Suprapubic skin (tissue), 4 donors: ENCODE data around the gene GSG1L. TPM values are rescaled to one million over a fixed set of nuclear protein-coding genes. Genes with fewer than 3 reads are reported as not detected.

Source experiments
- DNase-seq, 2 donors: peaks; one replicate each; pipeline ENCODE4 v3.0.0-alpha.2; 2019; ENCODE audit warnings: low spot score in 2 of 2
- H3K27ac ChIP-seq: fragments of 200-600 bp; sonication (generic); one replicate; pipeline ENCODE4 v1.5.1; 2019
- H3K27me3 ChIP-seq: fragments of 200-600 bp; sonication (generic); one replicate; pipeline ENCODE4 v1.5.1; 2019
- H3K36me3 ChIP-seq: fragments of 200-600 bp; sonication (generic); one replicate; pipeline ENCODE4 v1.5.1; 2019
- H3K4me1 ChIP-seq: fragments of 200-600 bp; sonication (generic); one replicate; pipeline ENCODE4 v1.5.1; 2019
- H3K4me3 ChIP-seq: fragments of 200-600 bp; sonication (generic); one replicate; pipeline ENCODE4 v1.5.1; 2019; ENCODE audit warnings: mild to moderate bottlenecking
- H3K9me3 ChIP-seq: fragments of 200-600 bp; sonication (generic); one replicate; pipeline ENCODE4 v1.5.1; 2019
- CTCF ChIP-seq, 2 donors: fragments of 200-600 bp in 1 of 2; fragments of 450-650 bp in 1 of 2; sonication (generic) in 1 of 2; IDR thresholded peaks; one replicate each; pipeline ENCODE4 v1.5.1; 2016 to 2019; ENCODE audit warnings: antibody characterized with exemption in 2 of 2, mild to moderate bottlenecking in 1 of 2, moderate library complexity in 1 of 2
- EP300 ChIP-seq: sonication (generic); formaldehyde crosslinking; IDR thresholded peaks from one replicate; pipeline ENCODE4 v1.6.1; 2017; ENCODE audit warnings: antibody characterized with exemption
- POLR2A ChIP-seq, 2 donors: fragments of 450-650 bp; IDR thresholded peaks; one replicate each; pipeline ENCODE4 v1.6.1; 2017; ENCODE audit warnings: antibody characterized with exemption in 2 of 2, mild to moderate bottlenecking in 2 of 2, moderate library complexity in 2 of 2
- POLR2AphosphoS5 ChIP-seq, 3 donors: sonication (generic); formaldehyde crosslinking; IDR thresholded peaks; one replicate each; pipeline ENCODE4 v1.6.1; 2017; ENCODE audit warnings: antibody characterized with exemption in 3 of 3
- WGBS: methylation state at CpG from one replicate; pipeline ENCODE4 v1.1.5; 2018; 5-methylcytosine and 5-hydroxymethylcytosine counted together
- total RNA-seq, 4 donors: library from RNA; depleted of rRNA; stranded (reverse); fragments of >200 nt; gene quantifications; one replicate each; pipeline ENCODE4 v1.1.0, GENCODE V29; 2016

GSG1L gene
- total RNA-seq, 4 donors from 2014 or later: 0.64 to 1.7 TPM; not detected in 2

- Histone ChIP-seq H3K36me3 (no peaks in the 10 kb centered on the region), H3K27me3 (no peaks in the 10 kb centered on the region), H3K4me1 (no peaks in the 10 kb centered on the region), H3K9me3 (peaks cover 8% of the 10 kb centered on the region), H3K27ac (no peak overlapping the region), H3K4me3 (no peak overlapping the region)
- WGBS: 51% methylated on average over 4 of the region's 4 CpGs
- TF ChIP-seq POLR2A (IDR thresholded peaks at IDR 0.05) (no peak), POLR2AphosphoS5 (IDR thresholded peaks at IDR 0.05) (no peak), CTCF (IDR thresholded peaks at IDR 0.05) (no peak), EP300 (no peak)
- DNase-seq: no peak
These were observed 68.8 kb downstream of the GSG1L start for GRCh38 chr16:27994686-27995085.

GRCh38 chr16:27993587-27993986, 69.9 kb downstream of the GSG1L start:
- H3K9me3 ChIP-seq: peaks cover 8% of the 10 kb centered on the region
- TF ChIP-seq CTCF (IDR thresholded peaks at IDR 0.05) (no peak), POLR2A (IDR thresholded peaks at IDR 0.05) (no peak), POLR2AphosphoS5 (IDR thresholded peaks at IDR 0.05) (no peak), EP300 (no peak)
- DNase-seq: no peak
- no peaks in the 10 kb centered on the region for H3K4me1 ChIP-seq
- H3K36me3 ChIP-seq: no peaks in the 10 kb centered on the region
- H3K4me3 ChIP-seq: no peak overlapping the region
- no peaks in the 10 kb centered on the region for H3K27me3 ChIP-seq
- 90% methylated on average over 3 of the region's 3 CpGs for WGBS
- H3K27ac ChIP-seq: no peak overlapping the region

GRCh38 chr16:27991876-27992275, 71.6 kb downstream of the GSG1L start:
- no peaks in the 10 kb centered on the region for H3K27me3 ChIP-seq
- H3K4me3 ChIP-seq: no peak overlapping the region
- no peaks in the 10 kb centered on the region for H3K36me3 ChIP-seq
- H3K9me3 ChIP-seq: peaks cover 8% of the 10 kb centered on the region
- no peak for TF ChIP-seq POLR2AphosphoS5 (IDR thresholded peaks at IDR 0.05)
- no peak for TF ChIP-seq EP300
- peak in 1 of 2 donors; percentile 20 for DNase-seq
- H3K4me1 ChIP-seq: no peaks in the 10 kb centered on the region
- WGBS: 77% methylated on average over 9 of the region's 9 CpGs
- no peak overlapping the region for H3K27ac ChIP-seq

- Histone ChIP-seq H3K36me3 (no peaks in the 10 kb centered on the region), H3K27me3 (no peaks in the 10 kb centered on the region), H3K4me3 (no peak overlapping the region), H3K9me3 (no peaks in the 10 kb centered on the region), H3K27ac (no peak overlapping the region), H3K4me1 (no peaks in the 10 kb centered on the region)
- TF ChIP-seq POLR2AphosphoS5 (IDR thresholded peaks at IDR 0.05): no peak
- TF ChIP-seq POLR2A (IDR thresholded peaks at IDR 0.05): no peak
- no peak for TF ChIP-seq CTCF (IDR thresholded peaks at IDR 0.05)
- no peak for TF ChIP-seq EP300
- 87% methylated on average over 5 of the region's 5 CpGs for WGBS
- DNase-seq: peak in 1 of 2 donors; percentile 4
These were observed 77.5 kb downstream of the GSG1L start for GRCh38 chr16:27985981-27986380.

GRCh38 chr16:27984121-27984520, 79.4 kb downstream of the GSG1L start:
- H3K27me3 ChIP-seq: no peaks in the 10 kb centered on the region
- TF ChIP-seq EP300: no peak
- no peak for TF ChIP-seq POLR2AphosphoS5 (IDR thresholded peaks at IDR 0.05)
- no peak overlapping the region for H3K27ac ChIP-seq
- no peaks in the 10 kb centered on the region for H3K4me1 ChIP-seq
- no peaks in the 10 kb centered on the region for H3K9me3 ChIP-seq
- no peak overlapping the region for H3K4me3 ChIP-seq
- peak in 1 of 2 donors; percentile 21 for DNase-seq
- no peaks in the 10 kb centered on the region for H3K36me3 ChIP-seq
- 83% methylated on average over 7 of the region's 7 CpGs for WGBS

- DNase-seq: peak in 1 of 2 donors; percentile 0
- H3K9me3 ChIP-seq: no peaks in the 10 kb centered on the region
- no peaks in the 10 kb centered on the region for H3K4me1 ChIP-seq
- H3K27me3 ChIP-seq: no peaks in the 10 kb centered on the region
- H3K27ac ChIP-seq: no peak overlapping the region
- no peak overlapping the region for H3K4me3 ChIP-seq
- no peak for TF ChIP-seq POLR2AphosphoS5 (IDR thresholded peaks at IDR 0.05)
- TF ChIP-seq EP300: no peak
- no peak for TF ChIP-seq CTCF (IDR thresholded peaks at IDR 0.05)
- TF ChIP-seq POLR2A (IDR thresholded peaks at IDR 0.05): no peak
- no peaks in the 10 kb centered on the region for H3K36me3 ChIP-seq
- 78% methylated on average over 2 of the region's 2 CpGs for WGBS
These were observed 80.3 kb downstream of the GSG1L start for GRCh38 chr16:27983244-27983643.
